BE2C (cell line): ENCODE measurements around the gene RIC8A.

Experiments
- DNase-seq: peaks from one replicate; pipeline ENCODE4 v3.0.0-alpha.2; 2020
- H3K27me3 ChIP-seq: fragments of 250-450 bp; sonication (Bioruptor Pico); 2 replicates; pipeline ENCODE4 v1.5.1; 2020; ENCODE audit warnings: mild to moderate bottlenecking
- H3K36me3 ChIP-seq: fragments of 250-450 bp; sonication (Bioruptor Pico); 2 replicates; pipeline ENCODE4 v1.5.1; 2020; ENCODE audit warnings: mild to moderate bottlenecking
- H3K4me1 ChIP-seq: fragments of 250-450 bp; sonication (Bioruptor Pico); 2 replicates; pipeline ENCODE4 v1.5.1; 2020
- H3K4me3 ChIP-seq: 2 replicates; pipeline ENCODE4 v1.5.1; 2011; ENCODE audit warnings: low read depth, low read length
- H3K9me3 ChIP-seq: fragments of 250-450 bp; sonication (Bioruptor Pico); 2 replicates; pipeline ENCODE4 v1.5.1; 2020
- TF ChIP-seq, protein P1 (sequence below): IDR thresholded peaks from 2 replicates; pipeline ENCODE4 v1.5.1; 2012; ENCODE audit warnings: mild to moderate bottlenecking, low read depth, low read length

RIC8A gene

DNA sequence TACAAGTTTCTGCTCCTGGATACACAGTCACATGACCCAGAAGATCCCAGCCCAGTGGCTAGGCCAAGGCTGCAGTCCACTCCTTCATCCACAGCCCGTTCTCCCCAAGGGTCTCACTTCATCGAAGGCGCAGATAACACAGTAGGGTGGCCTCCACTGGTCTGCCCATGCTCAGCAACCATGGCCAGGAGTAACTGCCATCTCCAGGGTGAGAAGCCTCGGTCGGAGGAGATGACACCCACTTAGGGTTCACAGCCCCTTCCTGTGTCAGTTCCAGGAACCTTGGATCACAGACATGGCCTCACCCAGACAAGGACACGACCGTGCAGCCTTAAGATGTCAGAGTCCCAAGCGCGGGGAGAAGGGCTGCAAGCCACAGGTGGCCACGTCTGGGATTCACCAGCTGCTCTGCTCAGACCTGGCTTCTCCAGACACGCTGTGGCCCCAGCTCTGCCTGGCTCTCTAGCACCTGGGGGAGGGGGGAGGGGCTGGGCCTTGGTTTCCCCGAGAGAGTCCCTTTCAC lies 2.9 kb upstream of the RIC8A start:
- no peak for DNase-seq
- Histone ChIP-seq H3K4me1 (no peaks in the 10 kb centered on the region), H3K36me3 (no peaks in the 10 kb centered on the region; the same call in 1 of the 2 replicates), H3K9me3 (no peaks in the 10 kb centered on the region), H3K4me3 (no peak overlapping the region), H3K27me3 (no peaks in the 10 kb centered on the region)
- TF ChIP-seq, protein P1, sequence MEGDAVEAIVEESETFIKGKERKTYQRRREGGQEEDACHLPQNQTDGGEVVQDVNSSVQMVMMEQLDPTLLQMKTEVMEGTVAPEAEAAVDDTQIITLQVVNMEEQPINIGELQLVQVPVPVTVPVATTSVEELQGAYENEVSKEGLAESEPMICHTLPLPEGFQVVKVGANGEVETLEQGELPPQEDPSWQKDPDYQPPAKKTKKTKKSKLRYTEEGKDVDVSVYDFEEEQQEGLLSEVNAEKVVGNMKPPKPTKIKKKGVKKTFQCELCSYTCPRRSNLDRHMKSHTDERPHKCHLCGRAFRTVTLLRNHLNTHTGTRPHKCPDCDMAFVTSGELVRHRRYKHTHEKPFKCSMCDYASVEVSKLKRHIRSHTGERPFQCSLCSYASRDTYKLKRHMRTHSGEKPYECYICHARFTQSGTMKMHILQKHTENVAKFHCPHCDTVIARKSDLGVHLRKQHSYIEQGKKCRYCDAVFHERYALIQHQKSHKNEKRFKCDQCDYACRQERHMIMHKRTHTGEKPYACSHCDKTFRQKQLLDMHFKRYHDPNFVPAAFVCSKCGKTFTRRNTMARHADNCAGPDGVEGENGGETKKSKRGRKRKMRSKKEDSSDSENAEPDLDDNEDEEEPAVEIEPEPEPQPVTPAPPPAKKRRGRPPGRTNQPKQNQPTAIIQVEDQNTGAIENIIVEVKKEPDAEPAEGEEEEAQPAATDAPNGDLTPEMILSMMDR, result no peak

DNA sequence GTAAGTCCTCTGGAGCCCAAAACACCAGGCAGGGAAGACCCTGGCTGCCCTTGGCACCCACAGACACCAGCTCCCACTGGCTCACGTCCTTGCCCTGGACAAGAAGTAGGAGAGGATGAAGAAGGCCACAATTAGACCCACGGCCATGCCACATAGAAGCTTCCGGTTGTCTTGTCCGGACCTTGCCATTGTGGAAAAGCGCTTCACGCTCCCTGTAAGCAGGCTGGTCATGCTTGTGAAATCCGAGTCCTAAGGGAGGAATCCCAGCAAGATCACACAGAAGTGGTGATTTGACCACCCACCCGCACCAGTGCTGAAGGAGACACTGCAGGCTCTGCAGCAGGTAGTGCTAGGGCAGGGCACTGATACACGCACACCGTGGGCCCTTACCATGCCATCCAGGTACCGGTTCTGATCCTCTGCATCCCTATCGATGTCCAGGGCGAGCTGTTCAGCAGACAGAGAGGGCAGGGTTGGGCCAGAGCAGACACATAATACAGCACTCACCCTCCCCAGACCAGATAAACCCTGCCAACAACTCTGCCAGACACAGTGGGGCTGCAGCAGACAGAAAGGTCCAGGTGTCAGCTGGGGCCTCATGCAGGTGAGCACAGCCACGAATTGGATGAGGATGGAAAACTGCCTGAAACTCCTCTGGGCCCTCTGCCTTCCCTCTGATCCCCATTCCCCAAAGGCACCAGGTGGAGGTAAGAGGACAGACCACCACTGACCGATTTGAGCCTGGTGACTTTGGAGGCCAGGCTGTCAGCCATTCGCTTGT lies 2.1 kb upstream of the RIC8A start:
- H3K36me3 ChIP-seq, result peaks cover 6% of the 10 kb centered on the region
- TF ChIP-seq, protein P1, result no peak
- no peaks in the 10 kb centered on the region for H3K27me3 ChIP-seq
- no peak overlapping the region for H3K4me3 ChIP-seq
- DNase-seq, result no peak
- H3K4me1 ChIP-seq, result no peaks in the 10 kb centered on the region
- H3K9me3 ChIP-seq, result no peaks in the 10 kb centered on the region

DNA sequence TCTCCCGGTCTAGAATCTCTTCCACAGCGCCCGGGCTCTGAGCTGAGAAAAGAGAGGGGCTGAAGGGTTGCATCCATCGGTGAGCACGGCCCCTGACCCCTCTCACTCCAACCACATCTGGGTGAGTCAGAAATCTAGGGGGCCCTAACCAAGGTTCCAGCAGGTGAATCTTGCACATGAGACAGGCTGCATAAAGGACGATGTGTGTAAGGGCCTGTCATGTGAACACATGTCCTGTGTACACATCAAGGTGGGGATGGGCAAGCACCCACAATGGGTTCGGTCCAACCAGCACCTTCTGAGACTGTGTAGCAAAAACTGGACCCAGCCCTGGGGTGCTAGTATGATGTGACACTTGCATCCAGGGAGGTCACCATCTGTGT lies 1.5 kb upstream of the RIC8A start:
- H3K9me3 ChIP-seq, result no peaks in the 10 kb centered on the region
- no peak overlapping the region; the same call in 1 of the 2 replicates for H3K4me3 ChIP-seq
- peaks cover 6% of the 10 kb centered on the region for H3K36me3 ChIP-seq
- TF ChIP-seq, protein P1, result no peak
- H3K4me1 ChIP-seq, result no peaks in the 10 kb centered on the region
- no peaks in the 10 kb centered on the region for H3K27me3 ChIP-seq
- DNase-seq, result no peak

DNA sequence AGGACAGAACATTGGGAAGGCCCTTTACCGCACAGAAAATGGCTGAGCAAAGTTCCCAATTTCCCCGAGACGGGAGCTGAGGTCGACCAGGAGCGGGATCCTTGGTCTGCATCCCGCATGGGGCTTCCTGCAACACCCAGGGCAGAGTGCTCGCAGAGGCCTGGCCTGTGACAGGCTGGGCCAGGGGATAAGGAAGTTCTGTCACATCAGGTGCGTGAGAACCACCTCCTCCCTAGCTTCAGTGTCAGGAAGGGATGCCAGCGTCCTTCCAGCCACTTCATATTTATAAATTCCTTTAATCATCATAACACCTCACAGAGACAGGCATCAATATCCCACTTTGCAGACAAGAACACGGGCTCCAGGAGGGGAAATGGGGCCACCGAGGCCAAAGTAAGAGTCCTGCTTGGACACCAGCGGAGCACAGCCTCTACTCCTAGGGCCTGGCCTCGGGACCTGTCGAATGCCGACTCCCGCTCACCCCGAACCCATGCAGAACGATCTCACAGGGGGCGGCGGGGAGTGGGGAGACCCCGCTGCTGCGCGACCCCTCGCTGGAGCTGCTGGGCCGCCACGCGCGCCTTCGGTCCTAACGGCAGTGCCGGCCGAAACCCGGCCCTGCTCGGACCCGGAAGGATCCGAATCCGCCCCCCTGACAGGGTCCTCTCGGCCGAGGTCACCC lies 841 bp upstream of the RIC8A start:
- no peaks in the 10 kb centered on the region for H3K9me3 ChIP-seq
- H3K36me3 ChIP-seq, result peaks cover 6% of the 10 kb centered on the region
- peak overlapping the region; percentile 78 for H3K4me3 ChIP-seq
- H3K27me3 ChIP-seq, result no peaks in the 10 kb centered on the region
- TF ChIP-seq, protein P1, result no peak
- DNase-seq, result peak; percentile 14
- no peaks in the 10 kb centered on the region for H3K4me1 ChIP-seq

DNA sequence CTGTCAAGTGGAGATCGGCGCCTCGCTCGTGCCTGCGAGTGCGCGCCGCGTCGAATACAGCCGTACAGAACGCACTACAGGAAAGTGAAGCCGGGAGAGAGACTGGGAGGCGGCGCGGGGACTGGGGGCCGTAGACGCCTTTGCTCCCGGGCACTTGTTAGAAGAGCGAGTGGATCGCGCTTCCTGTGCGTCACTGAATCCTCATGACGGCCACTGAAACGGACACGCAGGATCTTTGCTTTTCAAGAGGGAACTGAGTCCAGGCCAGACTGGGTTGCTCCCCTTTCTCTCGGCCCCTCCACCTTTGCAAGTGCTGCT lies 314 bp downstream of the RIC8A start:
- DNase-seq, result no peak
- no peaks in the 10 kb centered on the region for H3K4me1 ChIP-seq
- peaks cover 9% of the 10 kb centered on the region for H3K36me3 ChIP-seq

More for the DNA sequence above, 314 bp downstream of the RIC8A start:
- no peaks in the 10 kb centered on the region for H3K9me3 ChIP-seq
- peak overlapping the region; percentile 78 for H3K4me3 ChIP-seq
- no peaks in the 10 kb centered on the region for H3K27me3 ChIP-seq
- TF ChIP-seq, protein P1, result no peak
